Nephron progenitor cell (in vitro differentiated cells): ENCODE data around the gene SLC39A10.
"Not testable (repeated sequence)": the region's sequence is repeated elsewhere in the genome, so short reads cannot be mapped to it uniquely, and the experiment has no call there.

ENCODE experiments used
- DNase-seq: peaks from one replicate; pipeline ENCODE4 v3.0.0; 2021
- H3K27ac Mint-ChIP-seq: 2 replicates; pipeline ENCODE4 v1.8.0; 2021; ENCODE audit warnings: mild to moderate bottlenecking, moderate library complexity, mixed read lengths
- H3K27me3 Mint-ChIP-seq: 2 replicates; pipeline ENCODE4 v1.8.0; 2021; ENCODE audit warnings: mild to moderate bottlenecking, low read depth, mixed read lengths; ENCODE audit not compliant: poor library complexity
- H3K36me3 Mint-ChIP-seq: 2 replicates; pipeline ENCODE4 v1.8.0; 2021; ENCODE audit warnings: low read depth, mixed read lengths
- H3K4me1 Mint-ChIP-seq: 2 replicates; pipeline ENCODE4 v1.8.0; 2021; ENCODE audit warnings: mixed read lengths
- H3K4me3 Mint-ChIP-seq: 2 replicates; pipeline ENCODE4 v1.8.0; 2021; ENCODE audit warnings: mild to moderate bottlenecking, moderate library complexity, mixed read lengths
- H3K9me3 Mint-ChIP-seq: 2 replicates; pipeline ENCODE4 v1.8.0; 2021; ENCODE audit warnings: mild to moderate bottlenecking, moderate library complexity, mixed read lengths
- TF ChIP-seq, protein P1 (sequence below): fragments of 200-600 bp; sonication (generic); IDR thresholded peaks from 2 replicates; pipeline ENCODE4 v1.5.0; 2021; ENCODE audit warnings: antibody characterized with exemption

The SLC39A10 gene

DNA sequence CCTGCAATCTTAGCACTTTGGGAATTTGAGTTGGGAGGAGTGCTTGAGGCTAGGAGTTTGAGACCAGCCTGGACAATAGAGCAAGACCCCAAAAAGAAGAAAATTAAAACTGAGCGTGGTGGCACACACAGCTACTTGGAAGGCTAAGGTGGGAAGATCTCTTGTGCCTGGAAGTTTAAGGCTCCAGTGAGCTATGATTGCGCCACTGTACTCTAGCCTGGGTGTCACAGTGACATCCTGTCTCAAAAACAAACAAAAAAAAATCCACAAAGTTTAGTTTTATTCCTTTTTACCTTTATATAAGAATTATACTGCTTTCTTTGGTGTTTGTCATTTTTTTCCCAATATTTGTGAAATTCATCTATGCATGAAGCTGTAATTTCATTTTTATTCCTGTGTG lies 20.3 kb downstream of the SLC39A10 start:
- no peaks in the 10 kb centered on the region for H3K4me1 Mint-ChIP-seq
- H3K9me3 Mint-ChIP-seq = peaks cover 19% of the 10 kb centered on the region
- no peak overlapping the region for H3K27ac Mint-ChIP-seq
- H3K36me3 Mint-ChIP-seq = peaks cover 84% of the 10 kb centered on the region
- DNase-seq = no peak
- no peaks in the 10 kb centered on the region for H3K27me3 Mint-ChIP-seq
- TF ChIP-seq, protein P1, sequence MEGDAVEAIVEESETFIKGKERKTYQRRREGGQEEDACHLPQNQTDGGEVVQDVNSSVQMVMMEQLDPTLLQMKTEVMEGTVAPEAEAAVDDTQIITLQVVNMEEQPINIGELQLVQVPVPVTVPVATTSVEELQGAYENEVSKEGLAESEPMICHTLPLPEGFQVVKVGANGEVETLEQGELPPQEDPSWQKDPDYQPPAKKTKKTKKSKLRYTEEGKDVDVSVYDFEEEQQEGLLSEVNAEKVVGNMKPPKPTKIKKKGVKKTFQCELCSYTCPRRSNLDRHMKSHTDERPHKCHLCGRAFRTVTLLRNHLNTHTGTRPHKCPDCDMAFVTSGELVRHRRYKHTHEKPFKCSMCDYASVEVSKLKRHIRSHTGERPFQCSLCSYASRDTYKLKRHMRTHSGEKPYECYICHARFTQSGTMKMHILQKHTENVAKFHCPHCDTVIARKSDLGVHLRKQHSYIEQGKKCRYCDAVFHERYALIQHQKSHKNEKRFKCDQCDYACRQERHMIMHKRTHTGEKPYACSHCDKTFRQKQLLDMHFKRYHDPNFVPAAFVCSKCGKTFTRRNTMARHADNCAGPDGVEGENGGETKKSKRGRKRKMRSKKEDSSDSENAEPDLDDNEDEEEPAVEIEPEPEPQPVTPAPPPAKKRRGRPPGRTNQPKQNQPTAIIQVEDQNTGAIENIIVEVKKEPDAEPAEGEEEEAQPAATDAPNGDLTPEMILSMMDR = no peak
- H3K4me3 Mint-ChIP-seq = no peak overlapping the region

DNA sequence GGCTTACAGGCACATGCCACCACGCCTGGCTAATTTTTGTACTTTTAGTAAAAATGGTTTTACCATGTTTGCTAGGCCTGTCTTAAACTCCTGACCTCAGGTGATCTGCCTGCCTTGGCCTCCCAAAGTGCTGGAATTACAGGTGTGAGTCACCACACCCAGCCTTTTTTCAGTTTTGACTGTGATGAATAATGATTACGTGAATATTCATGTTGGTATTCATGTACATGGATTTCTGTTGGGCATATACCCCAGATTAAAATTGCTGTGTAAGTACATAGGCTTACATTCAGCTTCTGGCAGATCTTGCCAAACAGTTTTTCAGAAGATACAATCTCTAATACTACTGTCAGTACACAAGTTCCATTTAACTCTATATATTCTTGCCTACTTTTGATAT lies 20.9 kb downstream of the SLC39A10 start:
- Mint-ChIP-seq H3K36me3 (peaks cover 85% of the 10 kb centered on the region), H3K27ac (no peak overlapping the region), H3K9me3 (peaks cover 19% of the 10 kb centered on the region), H3K27me3 (no peaks in the 10 kb centered on the region), H3K4me3 (no peak overlapping the region), H3K4me1 (no peaks in the 10 kb centered on the region)
- DNase-seq = no peak
- TF ChIP-seq, protein P1 = no peak

DNA sequence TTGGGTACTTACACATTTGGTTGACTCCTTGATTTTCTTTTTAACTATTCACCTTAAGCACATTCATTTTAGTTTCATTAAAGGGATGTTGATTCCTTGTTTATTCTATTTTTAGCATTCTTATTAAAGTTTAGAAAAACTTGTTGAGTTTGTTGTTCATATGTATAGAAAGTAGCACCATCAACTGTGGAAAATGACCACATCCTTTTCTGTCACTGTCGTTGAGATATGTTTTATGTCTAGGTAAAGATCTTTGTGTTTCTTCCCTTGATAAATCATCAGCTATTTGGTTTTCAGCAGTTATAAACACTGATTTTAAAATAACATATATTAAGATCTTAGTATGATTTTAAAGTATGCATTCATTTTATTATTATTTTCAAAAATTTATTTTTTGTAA lies 25.1 kb downstream of the SLC39A10 start:
- Mint-ChIP-seq H3K4me1 (peaks cover 18% of the 10 kb centered on the region), H3K27ac (no peak overlapping the region), H3K4me3 (no peak overlapping the region), H3K9me3 (peaks cover 14% of the 10 kb centered on the region), H3K27me3 (no peaks in the 10 kb centered on the region), H3K36me3 (peaks cover 75% of the 10 kb centered on the region)
- DNase-seq = no peak
- TF ChIP-seq, protein P1 = no peak

DNA sequence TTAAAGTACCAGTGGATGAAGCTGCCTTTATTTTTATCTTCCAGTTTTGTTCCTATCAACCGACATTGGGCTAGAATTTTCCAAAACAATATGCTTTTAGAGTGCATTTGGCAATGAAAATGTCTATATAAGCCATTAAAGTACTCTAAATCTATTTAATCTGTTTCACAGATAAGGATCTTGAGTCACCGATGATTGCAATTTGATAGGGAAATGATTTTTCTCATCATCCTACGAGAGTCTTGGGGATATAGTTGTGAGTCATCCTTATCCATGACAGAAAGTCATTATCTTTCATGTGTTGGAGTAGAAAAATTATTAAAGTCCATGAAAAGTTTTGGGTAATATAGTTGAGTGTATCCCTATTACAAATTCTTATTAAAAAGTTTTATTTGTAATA lies 26.1 kb downstream of the SLC39A10 start:
- peaks cover 22% of the 10 kb centered on the region for H3K4me1 Mint-ChIP-seq
- no peaks in the 10 kb centered on the region for H3K27me3 Mint-ChIP-seq
- H3K9me3 Mint-ChIP-seq = peaks cover 13% of the 10 kb centered on the region

DNA sequence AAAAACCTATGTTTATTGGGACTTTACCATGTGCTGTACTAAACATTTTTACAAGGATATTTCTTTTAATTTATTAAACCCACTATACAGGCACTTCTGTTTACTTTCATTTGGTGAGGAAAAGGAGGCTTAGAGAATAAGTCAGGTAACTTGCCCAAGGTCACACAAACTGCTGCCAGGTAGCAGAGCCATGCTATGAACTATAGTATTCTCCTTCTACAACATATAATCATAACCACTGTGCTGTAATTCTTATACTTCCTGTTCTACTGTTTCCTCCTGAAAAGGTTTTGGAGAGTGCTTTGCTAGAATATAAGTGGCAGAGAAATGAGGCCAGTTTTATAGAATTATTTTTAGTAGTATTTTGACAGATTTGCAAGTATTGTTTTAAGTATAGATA lies 29.5 kb downstream of the SLC39A10 start:
- TF ChIP-seq, protein P1 = no peak
- peaks cover 60% of the 10 kb centered on the region for H3K36me3 Mint-ChIP-seq
- H3K9me3 Mint-ChIP-seq = peaks cover 23% of the 10 kb centered on the region
- DNase-seq = no peak
- H3K27me3 Mint-ChIP-seq = no peaks in the 10 kb centered on the region
- no peak overlapping the region for H3K4me3 Mint-ChIP-seq
- peaks cover 22% of the 10 kb centered on the region for H3K4me1 Mint-ChIP-seq
- H3K27ac Mint-ChIP-seq = peak overlapping the region; percentile 20

More for the DNA sequence above, 26.1 kb downstream of the SLC39A10 start:
- Mint-ChIP-seq H3K4me3 (no peak overlapping the region), H3K36me3 (peaks cover 64% of the 10 kb centered on the region), H3K27ac (no peak overlapping the region)
- TF ChIP-seq, protein P1 = no peak
- DNase-seq = no peak

DNA sequence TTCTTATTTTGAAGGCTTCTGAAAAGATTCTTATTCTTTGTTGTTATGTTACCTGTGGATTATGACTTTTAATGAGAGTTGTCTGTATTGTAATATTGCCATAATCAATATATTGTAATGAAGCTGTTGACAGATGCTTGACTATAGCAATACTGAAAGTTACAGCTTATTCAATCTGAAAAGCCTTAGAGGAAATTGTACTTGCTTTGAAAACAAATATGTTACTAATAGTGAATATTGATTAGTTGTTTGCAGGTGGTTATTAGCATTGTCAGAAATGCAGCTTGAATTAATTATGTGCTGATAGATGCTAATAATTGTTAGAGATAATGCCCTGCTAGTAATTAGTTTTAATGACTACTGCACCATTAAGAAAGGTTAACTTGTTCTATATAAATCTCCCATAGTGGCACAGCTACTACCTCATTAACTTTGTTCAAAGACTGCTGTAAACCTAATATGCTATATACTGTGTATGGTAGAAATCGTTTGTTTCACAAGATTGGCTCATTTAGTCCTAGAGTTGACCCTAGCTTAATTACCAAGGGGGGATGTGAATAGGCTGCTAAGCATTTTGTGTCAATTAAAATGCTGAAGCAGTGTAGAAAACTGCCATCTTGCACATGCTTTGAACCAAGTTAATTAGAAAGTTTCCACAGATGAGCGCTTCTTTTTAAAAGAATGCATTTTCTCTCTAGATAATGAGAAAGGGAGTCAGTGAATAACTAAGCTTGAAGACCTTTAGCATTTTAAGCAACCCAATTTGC lies 30.5 kb downstream of the SLC39A10 start:
- Mint-ChIP-seq H3K27ac (no peak overlapping the region), H3K36me3 (peaks cover 63% of the 10 kb centered on the region), H3K27me3 (no peaks in the 10 kb centered on the region), H3K4me3 (no peak overlapping the region), H3K9me3 (peaks cover 32% of the 10 kb centered on the region), H3K4me1 (peaks cover 22% of the 10 kb centered on the region)
- no peak for DNase-seq
- TF ChIP-seq, protein P1 = no peak

DNA sequence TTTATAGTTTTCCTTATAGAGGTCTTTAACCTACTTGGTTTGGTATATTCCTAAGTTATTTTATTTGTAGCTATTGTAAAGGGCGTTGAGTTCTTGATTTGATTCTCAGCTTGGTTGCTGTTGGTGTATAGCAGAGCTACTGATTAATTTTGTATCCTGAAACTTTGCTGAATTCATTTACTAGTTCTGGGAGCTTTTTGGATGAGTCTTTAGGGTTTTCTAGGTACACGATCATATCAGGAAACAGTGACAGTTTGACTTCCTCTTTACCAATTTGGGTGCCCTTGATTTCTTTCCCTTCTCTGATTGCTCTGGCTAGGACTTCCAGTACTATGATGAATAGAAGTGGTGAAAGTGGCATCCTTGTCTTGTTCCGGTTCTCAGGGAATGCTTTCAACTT lies 35.5 kb downstream of the SLC39A10 start:
- H3K4me1 Mint-ChIP-seq, H3K4me3 Mint-ChIP-seq, H3K27me3 Mint-ChIP-seq, H3K27ac Mint-ChIP-seq, DNase-seq: not testable (repeated sequence)
- H3K9me3 Mint-ChIP-seq = peaks cover 67% of the 10 kb centered on the region
- H3K36me3 Mint-ChIP-seq = peaks cover 86% of the 10 kb centered on the region
